K562 (cell line): ENCODE measurements around the gene TMC4. TPM values are rescaled to one million over a fixed set of nuclear protein-coding genes. Genes with fewer than 3 reads are reported as not detected.

ENCODE experiments used
- CREBBP ChIP-seq: IDR thresholded peaks from one replicate; pipeline ENCODE4 v1.6.1; 2012; ENCODE audit warnings: low read depth, mild to moderate bottlenecking, control low read depth, inconsistent platforms, low read length
- EHMT2 ChIP-seq: fragments of 450-650 bp; IDR thresholded peaks from 2 replicates; pipeline ENCODE4 v1.6.1; 2018; ENCODE audit warnings: antibody characterized with exemption
- ELF4 ChIP-seq: fragments of 450-650 bp; formaldehyde crosslinking; IDR thresholded peaks from 2 replicates; pipeline ENCODE4 v1.4.0; 2022; ENCODE audit warnings: missing genetic modification characterization
- HEY1 ChIP-seq: fragments of 250-450 bp; sonication (Bioruptor Pico); IDR thresholded peaks from 2 replicates; pipeline ENCODE4 v1.5.0; 2020; ENCODE audit warnings: mild to moderate bottlenecking, moderate library complexity, borderline replicate concordance
- HOXB6 ChIP-seq: fragments of 250-450 bp; sonication (Bioruptor Pico); IDR thresholded peaks from 2 replicates; pipeline ENCODE4 v1.5.1; 2022; ENCODE audit warnings: mild to moderate bottlenecking, borderline replicate concordance
- KDM4B ChIP-seq, 2 experiments: fragments of 450-650 bp in 1 of 2; sonication (generic) in 1 of 2; IDR thresholded peaks; 2 replicates each; pipeline ENCODE4 v1.6.1; 2016 to 2017; ENCODE audit warnings: borderline replicate concordance in 2 of 2, antibody characterized with exemption in 1 of 2, low read depth in 1 of 2, mild to moderate bottlenecking in 1 of 2
- LARP7 ChIP-seq: fragments of 450-650 bp; IDR thresholded peaks from 2 replicates; pipeline ENCODE4 v1.6.1; 2016
- MCM7 ChIP-seq, 2 experiments: fragments of 450-650 bp; IDR thresholded peaks; 2 replicates each; pipeline ENCODE4 v1.6.1; 2016 to 2018
- MYC ChIP-seq, 2 experiments: fragments of 250-450 bp in 1 of 2; sonication (Bioruptor Pico) in 1 of 2; IDR thresholded peaks; 2 replicates each; pipeline versions ENCODE4 v1.5.1 to v1.6.1; 2012 to 2021; ENCODE audit warnings: low read depth in 2 of 2, borderline replicate concordance in 1 of 2, improper control_type of control experiment in 1 of 2, low read length in 1 of 2, mild to moderate bottlenecking in 1 of 2, moderate library complexity in 1 of 2
- PTBP1 ChIP-seq: fragments of 200-400 bp; formaldehyde crosslinking; IDR thresholded peaks from 2 replicates; pipeline ENCODE4 v1.6.1; 2017; ENCODE audit warnings: low read depth, low read length
- SREBF2 ChIP-seq: sonication (generic); formaldehyde crosslinking; IDR thresholded peaks from 2 replicates; pipeline ENCODE4 v1.4.0; 2020; ENCODE audit warnings: mild to moderate bottlenecking, missing genetic modification reagents
- SRSF7 ChIP-seq: fragments of 200-400 bp; formaldehyde crosslinking; optimal IDR thresholded peaks from 2 replicates; pipeline ENCODE3; 2017; ENCODE audit warnings: mild to moderate bottlenecking, low read depth, low read length
- ZNF408 ChIP-seq: fragments of 250-450 bp; sonication (Bioruptor Pico); IDR thresholded peaks from 2 replicates; pipeline ENCODE4 v1.4.0; 2020; ENCODE audit warnings: low read depth, mild to moderate bottlenecking, moderate library complexity
- polyA plus RNA-seq, 8 experiments: library from polyadenylated mRNA; depleted of rRNA in 4 of 8; stranded (reverse) in 5 of 8; unstranded in 3 of 8; fragments of >200 nt; fragmentation: Nextera tagmentation in 2 of 8; fragmentation: Illumina TruSeq in 1 of 8; extraction: Ambion mirVana in 2 of 8; extraction: Trizol in 1 of 8; gene quantifications; 2 replicates each; pipeline versions ENCODE4 v1.2.1 to v1.2.3, GENCODE V29; 2011 to 2014; ENCODE audit warnings: inconsistent platforms in 1 of 8, missing spikeins in 1 of 8
- total RNA-seq, 7 experiments: library from RNA; depleted of rRNA in 6 of 7; stranded (reverse); fragments of >200 nt in 6 of 7; fragmentation: Illumina TruSeq in 2 of 7; extraction: Trizol in 2 of 7; gene quantifications; 2 replicates each; pipeline versions ENCODE4 v1.2.1 to v1.2.3, GENCODE V29; 2011 to 2021; ENCODE audit warnings: low replicate concordance in 1 of 7
- TF ChIP-seq, protein P1 (sequence below): fragments of 450-650 bp; IDR thresholded peaks from 2 replicates; pipeline ENCODE4 v1.6.1; 2017; ENCODE audit warnings: antibody characterized with exemption, mild to moderate bottlenecking
- TF ChIP-seq, protein P2 (sequence below): fragments of 450-650 bp; formaldehyde crosslinking; IDR thresholded peaks from 2 replicates; pipeline ENCODE4 v1.4.0; 2020; ENCODE audit warnings: mild to moderate bottlenecking, moderate library complexity
- TF ChIP-seq, protein P3 (sequence below): sonication (generic); formaldehyde crosslinking; IDR thresholded peaks from 2 replicates; pipeline ENCODE4 v1.8.1; 2023; ENCODE audit warnings: mild to moderate bottlenecking, missing genetic modification reagents
- TF ChIP-seq, protein P4 (sequence below): fragments of 150-350 bp; conservative IDR thresholded peaks from 2 replicates; pipeline ENCODE4 v1.6.1; 2014; ENCODE audit warnings: low read length

TMC4 gene
- total and polyA plus RNA-seq, 9 of the 15 experiments (the other 6 are each of a cell fraction or from before 2014, with no cell fraction given), result 0.12 to 0.79 (median 0.36) TPM; not detected in 2

DNA sequence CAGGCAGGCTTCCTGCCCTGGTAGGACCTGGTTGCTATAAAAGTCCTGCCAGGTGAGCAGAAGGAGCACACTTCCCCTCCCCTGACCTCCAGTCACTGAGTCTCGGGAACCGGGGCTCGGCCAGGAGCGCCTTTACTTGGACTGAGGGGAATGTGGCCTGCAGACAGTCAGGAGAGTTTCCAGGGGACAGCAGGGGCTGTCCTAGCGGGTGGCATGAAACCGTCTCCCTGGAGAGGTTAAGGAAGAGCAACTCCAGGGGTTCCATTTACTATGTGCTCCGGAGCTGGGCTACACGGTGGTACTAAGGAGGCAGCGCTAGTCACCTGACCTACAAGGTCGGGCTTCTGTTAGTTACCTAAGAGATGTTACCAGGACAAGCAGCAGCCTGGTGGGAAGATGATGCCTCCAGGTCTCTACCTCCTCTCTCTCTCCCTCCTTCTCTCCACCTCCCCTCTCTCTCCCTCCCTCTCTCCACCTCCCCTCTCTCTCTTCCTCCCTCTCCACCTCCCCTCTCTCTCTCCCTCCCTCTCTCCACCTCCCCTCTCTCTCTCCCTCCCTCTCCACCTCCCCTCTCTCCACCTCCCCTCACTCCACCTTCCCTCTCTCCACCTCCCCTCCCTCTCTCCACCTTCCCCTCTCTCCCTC, 39.5 kb downstream of the TMC4 start (continued):
- TF ChIP-seq PTBP1 (0 out of 2 replicates have a peak, but pooled peaks have one; percentile 84), ELF4 (CRISPR knock-in tag) (no peak), HOXB6 (CRISPR knock-in tag) (no peak), KDM4B (IDR thresholded peaks at IDR 0.05; ENCODE audit: borderline replicate concordance in 2 of 2, low read depth in 1 of 2) (no peak), EHMT2 (no peak), HEY1 (CRISPR knock-in tag) (no peak), MYC (IDR thresholded peaks at IDR 0.05; ENCODE audit: low read depth, low read length) (no peak), MYC (CRISPR knock-in tag; IDR thresholded peaks at IDR 0.05; ENCODE audit: borderline replicate concordance, low read depth) (no peak), SRSF7 (peak; percentile 87), MCM7 (IDR thresholded peaks at IDR 0.05) (no peak), CREBBP (peak; percentile 42), ZNF408 (CRISPR knock-in tag) (no peak), SREBF2 (CRISPR knock-in tag) (no peak), LARP7 (no peak)
- TF ChIP-seq, protein P1, sequence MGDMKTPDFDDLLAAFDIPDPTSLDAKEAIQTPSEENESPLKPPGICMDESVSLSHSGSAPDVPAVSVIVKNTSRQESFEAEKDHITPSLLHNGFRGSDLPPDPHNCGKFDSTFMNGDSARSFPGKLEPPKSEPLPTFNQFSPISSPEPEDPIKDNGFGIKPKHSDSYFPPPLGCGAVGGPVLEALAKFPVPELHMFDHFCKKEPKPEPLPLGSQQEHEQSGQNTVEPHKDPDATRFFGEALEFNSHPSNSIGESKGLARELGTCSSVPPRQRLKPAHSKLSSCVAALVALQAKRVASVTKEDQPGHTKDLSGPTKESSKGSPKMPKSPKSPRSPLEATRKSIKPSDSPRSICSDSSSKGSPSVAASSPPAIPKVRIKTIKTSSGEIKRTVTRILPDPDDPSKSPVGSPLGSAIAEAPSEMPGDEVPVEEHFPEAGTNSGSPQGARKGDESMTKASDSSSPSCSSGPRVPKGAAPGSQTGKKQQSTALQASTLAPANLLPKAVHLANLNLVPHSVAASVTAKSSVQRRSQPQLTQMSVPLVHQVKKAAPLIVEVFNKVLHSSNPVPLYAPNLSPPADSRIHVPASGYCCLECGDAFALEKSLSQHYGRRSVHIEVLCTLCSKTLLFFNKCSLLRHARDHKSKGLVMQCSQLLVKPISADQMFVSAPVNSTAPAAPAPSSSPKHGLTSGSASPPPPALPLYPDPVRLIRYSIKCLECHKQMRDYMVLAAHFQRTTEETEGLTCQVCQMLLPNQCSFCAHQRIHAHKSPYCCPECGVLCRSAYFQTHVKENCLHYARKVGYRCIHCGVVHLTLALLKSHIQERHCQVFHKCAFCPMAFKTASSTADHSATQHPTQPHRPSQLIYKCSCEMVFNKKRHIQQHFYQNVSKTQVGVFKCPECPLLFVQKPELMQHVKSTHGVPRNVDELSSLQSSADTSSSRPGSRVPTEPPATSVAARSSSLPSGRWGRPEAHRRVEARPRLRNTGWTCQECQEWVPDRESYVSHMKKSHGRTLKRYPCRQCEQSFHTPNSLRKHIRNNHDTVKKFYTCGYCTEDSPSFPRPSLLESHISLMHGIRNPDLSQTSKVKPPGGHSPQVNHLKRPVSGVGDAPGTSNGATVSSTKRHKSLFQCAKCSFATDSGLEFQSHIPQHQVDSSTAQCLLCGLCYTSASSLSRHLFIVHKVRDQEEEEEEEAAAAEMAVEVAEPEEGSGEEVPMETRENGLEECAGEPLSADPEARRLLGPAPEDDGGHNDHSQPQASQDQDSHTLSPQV, result no peak
- TF ChIP-seq, protein P2, sequence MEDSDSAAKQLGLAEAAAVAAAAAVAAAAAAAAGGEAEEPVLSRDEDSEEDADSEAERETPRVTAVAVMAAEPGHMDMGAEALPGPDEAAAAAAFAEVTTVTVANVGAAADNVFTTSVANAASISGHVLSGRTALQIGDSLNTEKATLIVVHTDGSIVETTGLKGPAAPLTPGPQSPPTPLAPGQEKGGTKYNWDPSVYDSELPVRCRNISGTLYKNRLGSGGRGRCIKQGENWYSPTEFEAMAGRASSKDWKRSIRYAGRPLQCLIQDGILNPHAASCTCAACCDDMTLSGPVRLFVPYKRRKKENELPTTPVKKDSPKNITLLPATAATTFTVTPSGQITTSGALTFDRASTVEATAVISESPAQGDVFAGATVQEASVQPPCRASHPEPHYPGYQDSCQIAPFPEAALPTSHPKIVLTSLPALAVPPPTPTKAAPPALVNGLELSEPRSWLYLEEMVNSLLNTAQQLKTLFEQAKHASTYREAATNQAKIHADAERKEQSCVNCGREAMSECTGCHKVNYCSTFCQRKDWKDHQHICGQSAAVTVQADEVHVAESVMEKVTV (CRISPR knock-in tag), result no peak
- TF ChIP-seq, protein P3, sequence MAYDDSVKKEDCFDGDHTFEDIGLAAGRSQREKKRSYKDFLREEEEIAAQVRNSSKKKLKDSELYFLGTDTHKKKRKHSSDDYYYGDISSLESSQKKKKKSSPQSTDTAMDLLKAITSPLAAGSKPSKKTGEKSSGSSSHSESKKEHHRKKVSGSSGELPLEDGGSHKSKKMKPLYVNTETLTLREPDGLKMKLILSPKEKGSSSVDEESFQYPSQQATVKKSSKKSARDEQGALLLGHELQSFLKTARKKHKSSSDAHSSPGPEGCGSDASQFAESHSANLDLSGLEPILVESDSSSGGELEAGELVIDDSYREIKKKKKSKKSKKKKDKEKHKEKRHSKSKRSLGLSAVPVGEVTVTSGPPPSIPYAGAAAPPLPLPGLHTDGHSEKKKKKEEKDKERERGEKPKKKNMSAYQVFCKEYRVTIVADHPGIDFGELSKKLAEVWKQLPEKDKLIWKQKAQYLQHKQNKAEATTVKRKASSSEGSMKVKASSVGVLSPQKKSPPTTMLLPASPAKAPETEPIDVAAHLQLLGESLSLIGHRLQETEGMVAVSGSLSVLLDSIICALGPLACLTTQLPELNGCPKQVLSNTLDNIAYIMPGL (CRISPR knock-in tag), result no peak
- TF ChIP-seq, protein P4, sequence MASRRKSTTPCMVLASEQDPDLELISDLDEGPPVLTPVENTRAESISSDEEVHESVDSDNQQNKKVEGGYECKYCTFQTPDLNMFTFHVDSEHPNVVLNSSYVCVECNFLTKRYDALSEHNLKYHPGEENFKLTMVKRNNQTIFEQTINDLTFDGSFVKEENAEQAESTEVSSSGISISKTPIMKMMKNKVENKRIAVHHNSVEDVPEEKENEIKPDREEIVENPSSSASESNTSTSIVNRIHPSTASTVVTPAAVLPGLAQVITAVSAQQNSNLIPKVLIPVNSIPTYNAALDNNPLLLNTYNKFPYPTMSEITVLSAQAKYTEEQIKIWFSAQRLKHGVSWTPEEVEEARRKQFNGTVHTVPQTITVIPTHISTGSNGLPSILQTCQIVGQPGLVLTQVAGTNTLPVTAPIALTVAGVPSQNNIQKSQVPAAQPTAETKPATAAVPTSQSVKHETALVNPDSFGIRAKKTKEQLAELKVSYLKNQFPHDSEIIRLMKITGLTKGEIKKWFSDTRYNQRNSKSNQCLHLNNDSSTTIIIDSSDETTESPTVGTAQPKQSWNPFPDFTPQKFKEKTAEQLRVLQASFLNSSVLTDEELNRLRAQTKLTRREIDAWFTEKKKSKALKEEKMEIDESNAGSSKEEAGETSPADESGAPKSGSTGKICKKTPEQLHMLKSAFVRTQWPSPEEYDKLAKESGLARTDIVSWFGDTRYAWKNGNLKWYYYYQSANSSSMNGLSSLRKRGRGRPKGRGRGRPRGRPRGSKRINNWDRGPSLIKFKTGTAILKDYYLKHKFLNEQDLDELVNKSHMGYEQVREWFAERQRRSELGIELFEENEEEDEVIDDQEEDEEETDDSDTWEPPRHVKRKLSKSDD, result no peak
